GM19240 (cell line): ENCODE results near the gene COPB2.

Experiments
- DNase-seq: peaks from one replicate; pipeline ENCODE4 v3.0.0; 2011; ENCODE audit warnings: low spot score; ENCODE audit not compliant: insufficient read length

The COPB2 gene

GRCh38 chr3:139308560-139308959 is 80.9 kb downstream of the COPB2 start:
- DNase-seq = no peak

GRCh38 chr3:139307601-139308555 is 81.6 kb downstream of the COPB2 start:
- no peak for DNase-seq
